Activated naive CD8-positive, alpha-beta T cell treated with anti-CD3 and anti-CD28 coated beads, Interleukin-2, amount 10 ng/mL, durations not matched to agents 7 days and 5 days (primary cell): ENCODE measurements around the gene CD81. TPM values are rescaled to one million over a fixed set of nuclear protein-coding genes. Genes with fewer than 3 reads are reported as not detected.

Experiments used
- ATAC-seq: fragments of 150-1000 bp; cut with Tn5 transposase; one replicate; pipeline ENCODE4 v1.10.0; 2021; ENCODE audit warnings: low read depth, moderate library complexity
- POLR2A ChIA-PET: fragments of 350-600 bp; sonication (Branson Sonifier 250); formaldehyde crosslinking; loops from one replicate; lab custom pipeline; 2021; ENCODE audit warnings: antibody characterized with exemption; lab: Charles Lee
- DNase-seq: peaks from one replicate; pipeline ENCODE4 v3.0.0; 2021
- H3K27ac Mint-ChIP-seq: one replicate; pipeline ENCODE4 v1.8.0; 2022; ENCODE audit warnings: mild to moderate bottlenecking, mixed read lengths
- H3K27me3 Mint-ChIP-seq: one replicate; pipeline ENCODE4 v1.8.0; 2022; ENCODE audit warnings: mild to moderate bottlenecking, moderate library complexity, mixed read lengths
- H3K36me3 Mint-ChIP-seq: one replicate; pipeline ENCODE4 v1.8.0; 2021; ENCODE audit warnings: mild to moderate bottlenecking, mixed read lengths
- H3K4me1 Mint-ChIP-seq: one replicate; pipeline ENCODE4 v1.8.0; 2021; ENCODE audit warnings: mixed read lengths
- H3K4me3 Mint-ChIP-seq: one replicate; pipeline ENCODE4 v1.8.0; 2022; ENCODE audit warnings: mild to moderate bottlenecking, moderate library complexity, mixed read lengths
- H3K9me3 Mint-ChIP-seq: one replicate; pipeline ENCODE4 v1.8.0; 2021; ENCODE audit warnings: mixed read lengths
- total RNA-seq, 2 experiments: library from RNA; stranded (reverse); gene quantifications; one replicate each; pipeline ENCODE4 v1.2.3, GENCODE V29; 2021

CD81 gene
- total RNA-seq, 2 experiments from 2014 or later, result 149 to 154 TPM

- POLR2A ChIA-PET, result interaction anchor here (1.0 kb wide), 1 partner anchor 87 kb away, joined by 3 read pairs; no protein-coding TSS in a partner anchor
- H3K36me3 Mint-ChIP-seq, result no peaks in the 10 kb centered on the region
- DNase-seq, result no peak
- H3K27ac Mint-ChIP-seq, result no peak overlapping the region
- no peaks in the 10 kb centered on the region for H3K27me3 Mint-ChIP-seq
- no peak for ATAC-seq
- H3K4me1 Mint-ChIP-seq, result peaks cover 13% of the 10 kb centered on the region
- no peaks in the 10 kb centered on the region for H3K9me3 Mint-ChIP-seq
- no peak overlapping the region for H3K4me3 Mint-ChIP-seq
Measured at GRCh38 chr11:2392241-2392959, 15.3 kb downstream of the CD81 start.

- POLR2A ChIA-PET, result no interaction called here
- H3K9me3 Mint-ChIP-seq, result no peaks in the 10 kb centered on the region
- no peaks in the 10 kb centered on the region for H3K27me3 Mint-ChIP-seq
- no peak overlapping the region for H3K27ac Mint-ChIP-seq
- ATAC-seq (no peak), DNase-seq (no peak)
- H3K4me3 Mint-ChIP-seq, result no peak overlapping the region
- no peaks in the 10 kb centered on the region for H3K36me3 Mint-ChIP-seq
- H3K4me1 Mint-ChIP-seq, result peaks cover 10% of the 10 kb centered on the region
Measured at GRCh38 chr11:2393111-2393868, 16.2 kb downstream of the CD81 start.

- POLR2A ChIA-PET, result no interaction called here
- no peaks in the 10 kb centered on the region for H3K36me3 Mint-ChIP-seq
- H3K27me3 Mint-ChIP-seq, result no peaks in the 10 kb centered on the region
- no peak overlapping the region for H3K27ac Mint-ChIP-seq
- DNase-seq (no peak), ATAC-seq (peak; percentile 16)
- H3K9me3 Mint-ChIP-seq, result no peaks in the 10 kb centered on the region
- no peak overlapping the region for H3K4me3 Mint-ChIP-seq
- peaks cover 6% of the 10 kb centered on the region for H3K4me1 Mint-ChIP-seq
Measured at GRCh38 chr11:2393941-2394817, 17.1 kb downstream of the CD81 start.

GRCh38 chr11:2394818-2395105 is 17.7 kb downstream of the CD81 start:
- H3K27ac Mint-ChIP-seq, result no peak overlapping the region
- peaks cover 1% of the 10 kb centered on the region for H3K4me1 Mint-ChIP-seq
- H3K9me3 Mint-ChIP-seq, result no peaks in the 10 kb centered on the region
- no peaks in the 10 kb centered on the region for H3K36me3 Mint-ChIP-seq
- POLR2A ChIA-PET, result no interaction called here
- DNase-seq (no peak), ATAC-seq (no peak)
- no peaks in the 10 kb centered on the region for H3K27me3 Mint-ChIP-seq
- no peak overlapping the region for H3K4me3 Mint-ChIP-seq

- Mint-ChIP-seq H3K4me3 (no peak overlapping the region), H3K9me3 (no peaks in the 10 kb centered on the region), H3K27me3 (no peaks in the 10 kb centered on the region), H3K36me3 (no peaks in the 10 kb centered on the region), H3K27ac (no peak overlapping the region), H3K4me1 (no peaks in the 10 kb centered on the region)
- POLR2A ChIA-PET, result no interaction called here
- no peak for ATAC-seq
- no peak for DNase-seq
Measured at GRCh38 chr11:2395211-2395730, 18.2 kb downstream of the CD81 start.

GRCh38 chr11:2395856-2396255 is 18.7 kb downstream of the CD81 start:
- no peaks in the 10 kb centered on the region for H3K9me3 Mint-ChIP-seq
- POLR2A ChIA-PET, result no interaction called here
- H3K4me1 Mint-ChIP-seq, result no peaks in the 10 kb centered on the region
- ATAC-seq, result no peak
- H3K27me3 Mint-ChIP-seq, result no peaks in the 10 kb centered on the region
- no peak overlapping the region for H3K27ac Mint-ChIP-seq
- DNase-seq, result no peak
- H3K36me3 Mint-ChIP-seq, result no peaks in the 10 kb centered on the region
- no peak overlapping the region for H3K4me3 Mint-ChIP-seq

GRCh38 chr11:2396471-2396870 is 19.4 kb downstream of the CD81 start:
- no peak for DNase-seq
- Mint-ChIP-seq H3K36me3 (no peaks in the 10 kb centered on the region), H3K27ac (no peak overlapping the region), H3K4me3 (no peak overlapping the region), H3K9me3 (no peaks in the 10 kb centered on the region), H3K27me3 (no peaks in the 10 kb centered on the region), H3K4me1 (peaks cover 2% of the 10 kb centered on the region)
- no peak for ATAC-seq
- POLR2A ChIA-PET, result no interaction called here

- peaks cover 3% of the 10 kb centered on the region for H3K4me1 Mint-ChIP-seq
- H3K27me3 Mint-ChIP-seq, result no peaks in the 10 kb centered on the region
- H3K36me3 Mint-ChIP-seq, result no peaks in the 10 kb centered on the region
- H3K4me3 Mint-ChIP-seq, result no peak overlapping the region
- no peak overlapping the region for H3K27ac Mint-ChIP-seq
- ATAC-seq, result no peak
- no peaks in the 10 kb centered on the region for H3K9me3 Mint-ChIP-seq
- DNase-seq, result no peak
- POLR2A ChIA-PET, result no interaction called here
Measured at GRCh38 chr11:2397005-2397404, 19.9 kb downstream of the CD81 start.

- Mint-ChIP-seq H3K27ac (peak overlapping the region; percentile 90), H3K9me3 (no peaks in the 10 kb centered on the region), H3K4me3 (peak overlapping the region; percentile 90), H3K36me3 (no peaks in the 10 kb centered on the region), H3K27me3 (no peaks in the 10 kb centered on the region), H3K4me1 (peaks cover 3% of the 10 kb centered on the region)
- DNase-seq (no peak), ATAC-seq (no peak)
- POLR2A ChIA-PET, result interaction anchor here (2.2 to 3.3 kb wide), 2 partner anchors 11 to 22 kb away, joined by 13 to 14 read pairs; partner anchors contain the start of gene CD81
Measured at GRCh38 chr11:2398664-2399355, 21.7 kb downstream of the CD81 start.

- no peaks in the 10 kb centered on the region for H3K9me3 Mint-ChIP-seq
- DNase-seq (no peak), ATAC-seq (no peak)
- peak overlapping the region; percentile 90 for H3K4me3 Mint-ChIP-seq
- H3K4me1 Mint-ChIP-seq, result peaks cover 3% of the 10 kb centered on the region
- POLR2A ChIA-PET, result interaction anchor here (1.0 to 3.3 kb wide), 7 partner anchors 12 to 492 kb away, joined by 3 to 32 read pairs (median 9); partner anchors contain the start of genes C11orf21, CD81 and TSPAN32
- peak overlapping the region; percentile 90 for H3K27ac Mint-ChIP-seq
- H3K36me3 Mint-ChIP-seq, result peaks cover 1% of the 10 kb centered on the region
- H3K27me3 Mint-ChIP-seq, result no peaks in the 10 kb centered on the region
Measured at GRCh38 chr11:2399488-2400068, 22.5 kb downstream of the CD81 start.

GRCh38 chr11:2400069-2400761 is 23.1 kb downstream of the CD81 start, which contains the start of gene TSSC4:
TSS of gene TSSC4 (plus strand) at chr11:2400750. CDS start at chr11:2402634, 1,884 bp downstream.
- peaks cover 3% of the 10 kb centered on the region for H3K4me1 Mint-ChIP-seq
- DNase-seq (peak; percentile 100), ATAC-seq (peak; percentile 87)
- no peaks in the 10 kb centered on the region for H3K9me3 Mint-ChIP-seq
- H3K27me3 Mint-ChIP-seq, result no peaks in the 10 kb centered on the region
- peaks cover 1% of the 10 kb centered on the region for H3K36me3 Mint-ChIP-seq
- peak within 1 kb of the TSS; percentile 90 for H3K27ac Mint-ChIP-seq
- POLR2A ChIA-PET, result interaction anchor here (1.0 to 3.3 kb wide), 9 partner anchors 13 to 492 kb away, joined by 3 to 32 read pairs (median 8); partner anchors contain the start of genes C11orf21, CD81 and TSPAN32
- peak within 1 kb of the TSS; percentile 90 for H3K4me3 Mint-ChIP-seq
